Endothelial cell of umbilical vein (primary cell): ENCODE measurements around the gene FANCE. TPM values are rescaled to one million over a fixed set of nuclear protein-coding genes. Genes with fewer than 3 reads are reported as not detected.

Source experiments
- BruUV-seq: library from RNA; stranded (reverse); fragments of 400-500 nt; replicated peaks from 2 replicates; lab custom pipeline; 2021; lab: Mats Ljungman, UMichigan
- CTCF ChIA-PET: fragments of 300-600, 350-600 bp; sonication (Branson Sonifier 250); formaldehyde crosslinking; loops from one replicate; lab custom pipeline; 2021; ENCODE audit warnings: antibody characterized with exemption, inconsistent platforms; lab: Charles Lee
- POLR2A ChIA-PET: fragments of 300-600, 350-600 bp; sonication (Branson Sonifier 250); formaldehyde crosslinking; loops from one replicate; lab custom pipeline; 2021; ENCODE audit warnings: antibody characterized with exemption, inconsistent platforms; lab: Charles Lee
- DNase-seq: peaks from one replicate; pipeline ENCODE4 v3.0.0-alpha.2; 2011; ENCODE audit warnings: low read depth, low spot score
- FAIRE-seq: peaks from 2 replicates; lab custom pipeline; 2011; peaks lifted over from hg19 to GRCh38; lab: Jason Lieb, UNC
- H2AFZ ChIP-seq: 2 replicates; pipeline ENCODE4 v1.6.0; 2012; ENCODE audit warnings: low read depth, low read length, control low read depth, inconsistent platforms
- H3K27ac ChIP-seq: 2 replicates; pipeline ENCODE4 v1.5.1; 2011; ENCODE audit warnings: low read depth, mild to moderate bottlenecking, control low read depth, low read length, moderate library complexity; ENCODE audit not compliant: insufficient read depth
- H3K27me3 ChIP-seq, 2 experiments: 2 replicates each; pipeline versions ENCODE4 v1.6.0 to v1.6.1; 2011; ENCODE audit warnings: low read length in 2 of 2, mixed read lengths in 1 of 2; ENCODE audit not compliant: control insufficient read depth in 2 of 2, insufficient read depth in 2 of 2
- H3K36me3 ChIP-seq, 2 experiments: 2 replicates in 1 of 2; 3 replicates in 1 of 2; pipeline ENCODE4 v1.5.1; 2011; ENCODE audit warnings: low read length in 2 of 2, mild to moderate bottlenecking in 1 of 2, moderate library complexity in 1 of 2; ENCODE audit not compliant: control insufficient read depth in 2 of 2, insufficient read depth in 2 of 2; ENCODE audit errors: extremely low read depth in 1 of 2
- H3K4me1 ChIP-seq: 3 replicates; pipeline ENCODE4 v1.5.1; 2011; ENCODE audit warnings: mild to moderate bottlenecking, low read length; ENCODE audit not compliant: control insufficient read depth, insufficient read depth; ENCODE audit errors: extremely low read depth
- H3K4me2 ChIP-seq: 2 replicates; pipeline ENCODE4 v1.6.1; 2011; ENCODE audit warnings: low read length, control low read depth, mixed read lengths; ENCODE audit not compliant: insufficient read depth
- H3K4me3 ChIP-seq, 3 experiments: fragments of 200-600 bp in 1 of 3; sonication (generic), shearing (Covaris generic) in 1 of 3; replicated peaks in 1 of 3; 2 replicates each; pipeline ENCODE4 v1.5.1; 2011 to 2016; ENCODE audit warnings: control low read depth in 3 of 3, low read length in 3 of 3, mild to moderate bottlenecking in 2 of 3, inconsistent platforms in 1 of 3, low read depth in 1 of 3, moderate library complexity in 1 of 3; ENCODE audit not compliant: insufficient read depth in 1 of 3
- H3K79me2 ChIP-seq: 2 replicates; pipeline ENCODE4 v1.6.0; 2012; ENCODE audit warnings: low read length, inconsistent platforms; ENCODE audit not compliant: control insufficient read depth, insufficient read depth
- H3K9ac ChIP-seq: replicated peaks from 2 replicates; pipeline ENCODE3; 2011; ENCODE audit warnings: low read length, control low read depth; ENCODE audit not compliant: insufficient read depth; ENCODE audit errors: extremely low read depth
- H3K9me1 ChIP-seq: replicated peaks from 3 replicates; pipeline ENCODE4 v1.6.0; 2011; ENCODE audit warnings: mild to moderate bottlenecking, low read length; ENCODE audit not compliant: control insufficient read depth, insufficient read depth; ENCODE audit errors: extremely low read depth
- H3K9me3 ChIP-seq: replicated peaks from 2 replicates; pipeline ENCODE4 v1.5.1; 2012; ENCODE audit warnings: low read length, inconsistent platforms; ENCODE audit not compliant: control insufficient read depth, insufficient read depth
- H4K20me1 ChIP-seq: replicated peaks from 2 replicates; pipeline ENCODE3; 2011; ENCODE audit warnings: mild to moderate bottlenecking, low read length; ENCODE audit not compliant: control insufficient read depth, insufficient read depth; ENCODE audit errors: extremely low read depth
- FOS ChIP-seq: IDR thresholded peaks from 2 replicates; pipeline ENCODE4 v1.6.1; 2011; ENCODE audit warnings: mild to moderate bottlenecking, low read length, moderate library complexity, borderline replicate concordance; ENCODE audit not compliant: insufficient read depth
- GATA2 ChIP-seq: IDR thresholded peaks from 2 replicates; pipeline ENCODE4 v1.7.0; 2011; ENCODE audit warnings: low read depth, mild to moderate bottlenecking, moderate library complexity, mixed read lengths, low read length; ENCODE audit not compliant: insufficient read length, insufficient read depth
- JUN ChIP-seq: IDR thresholded peaks from 2 replicates; pipeline ENCODE4 v1.6.1; 2011; ENCODE audit warnings: borderline replicate concordance, low read depth; ENCODE audit not compliant: insufficient read length, insufficient read depth
- MYC ChIP-seq: IDR thresholded peaks from one replicate; pipeline ENCODE4 v1.6.1; 2011; ENCODE audit warnings: mild to moderate bottlenecking, low read depth, low read length
- POLR2A ChIP-seq: IDR thresholded peaks from 2 replicates; pipeline ENCODE4 v1.6.1; 2012; ENCODE audit warnings: low read depth, mild to moderate bottlenecking, control low read depth, low read length
- dilution Hi-C: fragments of 300-500 bp; cut with MboI; formaldehyde crosslinking; loops from one replicate; pipeline ENCODE4 v1.15.0; 2019; ENCODE audit warnings: low sequenced_read_pairs; ENCODE audit not compliant: extremely low pct_ligation_motif_present
- intact Hi-C: fragments of 100-400 bp; cut with micrococcal nuclease; formaldehyde crosslinking; loops from one replicate; pipeline ENCODE4 v1.10.0; 2022
- polyA plus RNA-seq, 4 experiments: library from polyadenylated mRNA; depleted of rRNA in 3 of 4; stranded (reverse) in 3 of 4; unstranded in 1 of 4; fragments of >200 nt; gene quantifications; 2 replicates each; pipeline versions ENCODE4 v1.2.1 to v1.2.3, GENCODE V29; 2011 to 2012; ENCODE audit warnings: missing spikeins in 1 of 4
- total RNA-seq: library from RNA; stranded (reverse); gene quantifications from 2 replicates; pipeline ENCODE4 v1.2.3, GENCODE V29; 2021
- TF ChIP-seq, protein P1 (sequence below): IDR thresholded peaks from 2 replicates; pipeline ENCODE4 v1.6.1; 2011; ENCODE audit not compliant: insufficient read depth, insufficient read length
- TF ChIP-seq, protein P2 (sequence below), 2 donors: IDR thresholded peaks; 1 replicate in 1 of 2; 2 replicates in 1 of 2; pipeline ENCODE4 v1.5.1; 2011; ENCODE audit warnings: low read length in 2 of 2, mild to moderate bottlenecking in 2 of 2, moderate library complexity in 2 of 2, control low read depth in 1 of 2, inconsistent platforms in 1 of 2, low read depth in 1 of 2; ENCODE audit not compliant: insufficient read depth in 1 of 2; ENCODE audit errors: extremely low read depth in 1 of 2

The FANCE gene
- total and polyA plus RNA-seq, 2 donors (not counting 3 experiments of a cell fraction or from before 2014, with no cell fraction given): 9.1 to 12.7 TPM

DNA sequence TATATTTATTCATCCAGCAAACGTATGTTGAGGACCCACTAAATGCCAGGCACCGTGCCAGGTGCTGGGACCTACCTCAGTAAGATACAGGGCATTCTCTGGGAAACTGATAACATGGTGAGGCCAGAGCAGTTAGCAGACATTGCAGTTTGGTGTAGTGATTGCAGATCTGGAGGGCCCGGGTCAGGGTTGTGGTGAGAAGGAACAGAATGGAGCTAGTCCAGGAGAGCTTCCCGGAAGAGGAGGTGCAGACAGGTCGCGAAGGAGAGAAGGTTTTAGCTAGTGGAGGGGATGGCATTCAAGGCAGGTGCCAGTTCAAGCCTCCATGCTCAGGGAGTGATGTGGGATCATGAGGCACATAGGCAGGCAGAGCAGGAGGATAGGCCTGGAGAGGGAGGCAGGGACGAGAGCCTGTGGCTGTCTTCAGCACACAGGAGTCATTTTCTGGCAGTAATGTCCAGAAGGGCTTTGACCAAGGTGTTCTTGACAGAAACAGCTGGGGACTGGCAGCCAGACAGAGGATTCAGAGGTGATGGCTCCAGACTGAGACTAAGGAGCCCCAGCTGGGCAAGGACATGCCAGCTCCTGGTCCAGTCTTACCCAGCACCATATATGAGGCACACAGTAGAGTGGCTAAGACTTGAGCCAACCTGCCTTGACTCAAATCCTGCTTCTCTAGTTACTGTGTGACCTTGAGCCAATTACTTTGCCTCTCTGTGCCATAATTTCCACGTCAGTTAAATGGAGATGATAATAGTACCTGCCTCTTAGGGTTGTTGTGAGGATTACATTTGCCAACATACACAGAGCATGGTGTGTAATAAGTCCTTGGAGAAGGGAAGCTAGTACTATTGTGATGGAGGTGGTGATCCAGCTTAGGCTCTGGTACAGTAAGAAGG is 48.3 kb upstream of the FANCE start:
- H3K9me3 ChIP-seq: no peaks in the 10 kb centered on the region
- no peak overlapping the region for H3K27ac ChIP-seq
- no peak for TF ChIP-seq GATA2
- no peak for TF ChIP-seq MYC
- TF ChIP-seq, protein P1, sequence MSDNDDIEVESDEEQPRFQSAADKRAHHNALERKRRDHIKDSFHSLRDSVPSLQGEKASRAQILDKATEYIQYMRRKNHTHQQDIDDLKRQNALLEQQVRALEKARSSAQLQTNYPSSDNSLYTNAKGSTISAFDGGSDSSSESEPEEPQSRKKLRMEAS: no peak
- TF ChIP-seq, protein P2, sequence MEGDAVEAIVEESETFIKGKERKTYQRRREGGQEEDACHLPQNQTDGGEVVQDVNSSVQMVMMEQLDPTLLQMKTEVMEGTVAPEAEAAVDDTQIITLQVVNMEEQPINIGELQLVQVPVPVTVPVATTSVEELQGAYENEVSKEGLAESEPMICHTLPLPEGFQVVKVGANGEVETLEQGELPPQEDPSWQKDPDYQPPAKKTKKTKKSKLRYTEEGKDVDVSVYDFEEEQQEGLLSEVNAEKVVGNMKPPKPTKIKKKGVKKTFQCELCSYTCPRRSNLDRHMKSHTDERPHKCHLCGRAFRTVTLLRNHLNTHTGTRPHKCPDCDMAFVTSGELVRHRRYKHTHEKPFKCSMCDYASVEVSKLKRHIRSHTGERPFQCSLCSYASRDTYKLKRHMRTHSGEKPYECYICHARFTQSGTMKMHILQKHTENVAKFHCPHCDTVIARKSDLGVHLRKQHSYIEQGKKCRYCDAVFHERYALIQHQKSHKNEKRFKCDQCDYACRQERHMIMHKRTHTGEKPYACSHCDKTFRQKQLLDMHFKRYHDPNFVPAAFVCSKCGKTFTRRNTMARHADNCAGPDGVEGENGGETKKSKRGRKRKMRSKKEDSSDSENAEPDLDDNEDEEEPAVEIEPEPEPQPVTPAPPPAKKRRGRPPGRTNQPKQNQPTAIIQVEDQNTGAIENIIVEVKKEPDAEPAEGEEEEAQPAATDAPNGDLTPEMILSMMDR (IDR thresholded peaks at IDR 0.05; ENCODE audit: extremely low read depth in 1 of 2, insufficient read depth in 1 of 2, low read depth in 1 of 2, low read length in 2 of 2): no peak
- TF ChIP-seq POLR2A: no peak
- TF ChIP-seq FOS: no peak
- no peak for TF ChIP-seq JUN
- H3K4me1 ChIP-seq: no peaks in the 10 kb centered on the region
- H3K9ac ChIP-seq: no peak overlapping the region
- H3K79me2 ChIP-seq: no peaks in the 10 kb centered on the region
- ChIA-PET CTCF (interaction anchor here (0.7 to 1.1 kb wide), 2 partner anchors 16 to 46 kb away, joined by 3 to 4 read pairs; no protein-coding TSS in a partner anchor), POLR2A (no interaction called here)
- no TSS peak for BruUV-seq
- H2AFZ ChIP-seq: no peak overlapping the region
- dilution Hi-C loops (no loop called here), intact Hi-C loops (no loop called here)
- no peaks in the 10 kb centered on the region for H3K36me3 ChIP-seq
- FAIRE-seq: no peak
- no peak overlapping the region for H3K4me2 ChIP-seq
- H3K27me3 ChIP-seq: no peaks in the 10 kb centered on the region
- no peaks in the 10 kb centered on the region for H4K20me1 ChIP-seq
- H3K4me3 ChIP-seq: no peak overlapping the region
- no peaks in the 10 kb centered on the region for H3K9me1 ChIP-seq
- no peak for DNase-seq
